Measurements from ENCODE around the gene TBC1D14. TPM values are rescaled to one million over a fixed set of nuclear protein-coding genes. Genes with fewer than 3 reads are reported as not detected.
A peak's percentile ranks its signal among the peaks of the same experiment; 100 is the strongest.

The TBC1D14 gene
- total and polyA plus RNA-seq, 2 donors from 2014 or later: 44.9 to 77.7 TPM

DNA sequence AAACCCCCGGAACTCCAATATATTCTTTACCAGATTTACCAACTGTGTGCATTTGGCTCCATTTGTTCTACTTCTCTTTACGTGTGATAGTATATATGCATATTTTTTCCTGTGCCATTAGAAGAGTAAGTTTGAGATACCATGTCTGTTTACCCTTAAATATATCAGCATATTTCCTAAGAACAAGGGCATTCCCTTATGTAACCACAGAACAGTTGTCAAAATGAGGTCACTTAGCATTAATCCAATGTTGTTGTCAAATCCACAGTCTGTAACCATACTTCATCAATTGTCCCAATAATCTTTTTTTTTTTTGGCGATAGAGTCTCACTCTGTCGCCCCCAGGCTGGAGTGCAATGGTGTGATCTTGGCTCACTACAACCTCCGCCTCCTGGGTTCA lies 55.2 kb downstream of the TBC1D14 start:
- intact Hi-C loops (cut with DNase I): no loop called here
- FAIRE-seq: no peak
- TF ChIP-seq, protein P1, sequence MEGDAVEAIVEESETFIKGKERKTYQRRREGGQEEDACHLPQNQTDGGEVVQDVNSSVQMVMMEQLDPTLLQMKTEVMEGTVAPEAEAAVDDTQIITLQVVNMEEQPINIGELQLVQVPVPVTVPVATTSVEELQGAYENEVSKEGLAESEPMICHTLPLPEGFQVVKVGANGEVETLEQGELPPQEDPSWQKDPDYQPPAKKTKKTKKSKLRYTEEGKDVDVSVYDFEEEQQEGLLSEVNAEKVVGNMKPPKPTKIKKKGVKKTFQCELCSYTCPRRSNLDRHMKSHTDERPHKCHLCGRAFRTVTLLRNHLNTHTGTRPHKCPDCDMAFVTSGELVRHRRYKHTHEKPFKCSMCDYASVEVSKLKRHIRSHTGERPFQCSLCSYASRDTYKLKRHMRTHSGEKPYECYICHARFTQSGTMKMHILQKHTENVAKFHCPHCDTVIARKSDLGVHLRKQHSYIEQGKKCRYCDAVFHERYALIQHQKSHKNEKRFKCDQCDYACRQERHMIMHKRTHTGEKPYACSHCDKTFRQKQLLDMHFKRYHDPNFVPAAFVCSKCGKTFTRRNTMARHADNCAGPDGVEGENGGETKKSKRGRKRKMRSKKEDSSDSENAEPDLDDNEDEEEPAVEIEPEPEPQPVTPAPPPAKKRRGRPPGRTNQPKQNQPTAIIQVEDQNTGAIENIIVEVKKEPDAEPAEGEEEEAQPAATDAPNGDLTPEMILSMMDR (IDR thresholded peaks at IDR 0.05; ENCODE audit: borderline replicate concordance, extremely low read depth, insufficient read depth): no peak
- Histone ChIP-seq H3K9ac (ENCODE audit: low read length in 3 of 3) (no peak overlapping the region), H3K27ac (ENCODE audit: low read depth in 2 of 2, low read length in 2 of 2) (peak overlapping the region in 1 of 2 donors; percentile 51), H3K36me3 (ENCODE audit: control insufficient read depth in 2 of 3, insufficient read depth in 3 of 3, low read length in 3 of 3) (peaks cover 0 to 11% (median 3%) of the 10 kb centered on the region in 3 donors), H3K4me3 (ENCODE audit: low read length in 3 of 3) (no peak overlapping the region), H3K27me3 (ENCODE audit: control insufficient read depth, insufficient read depth, low read length) (no peaks in the 10 kb centered on the region), H3K9me3 (ENCODE audit: control insufficient read depth in 2 of 3, insufficient read depth in 1 of 3, low read length in 3 of 3) (no peaks in the 10 kb centered on the region), H3K4me1 (ENCODE audit: control insufficient read depth in 2 of 3, insufficient read depth in 2 of 3, low read depth in 1 of 3, low read length in 3 of 3) (peaks cover 0 to 28% (median 21%) of the 10 kb centered on the region in 3 donors)
- DNase-seq: no peak

DNA sequence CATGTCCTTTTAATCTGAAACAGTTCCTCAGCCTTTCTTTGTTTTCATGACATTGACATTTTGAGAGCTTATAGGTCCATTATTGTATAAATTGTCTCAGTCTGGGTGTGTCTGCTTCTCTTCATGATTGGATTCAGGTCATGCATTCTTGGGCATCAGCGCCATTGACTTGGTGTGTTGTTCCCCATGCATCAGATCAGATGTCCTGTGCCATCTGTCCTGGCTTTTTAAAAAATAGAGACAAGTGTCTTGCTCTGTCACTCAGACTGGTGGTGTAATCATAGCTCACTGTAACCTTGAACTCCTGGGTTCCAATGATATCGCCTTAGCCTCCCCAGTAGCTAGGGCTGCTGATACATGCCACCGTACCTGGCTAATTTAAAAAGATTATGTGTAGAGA lies 55.7 kb downstream of the TBC1D14 start:
- Histone ChIP-seq H3K27me3 (ENCODE audit: control insufficient read depth, insufficient read depth, low read length) (no peaks in the 10 kb centered on the region), H3K9me3 (ENCODE audit: control insufficient read depth in 2 of 3, insufficient read depth in 1 of 3, low read length in 3 of 3) (no peaks in the 10 kb centered on the region), H3K4me3 (ENCODE audit: low read length in 3 of 3) (no peak overlapping the region), H3K36me3 (ENCODE audit: control insufficient read depth in 2 of 3, insufficient read depth in 3 of 3, low read length in 3 of 3) (peaks cover 0 to 11% (median 4%) of the 10 kb centered on the region in 3 donors), H3K4me1 (ENCODE audit: control insufficient read depth in 2 of 3, insufficient read depth in 2 of 3, low read depth in 1 of 3, low read length in 3 of 3) (peaks cover 0 to 30% (median 22%) of the 10 kb centered on the region in 3 donors), H3K27ac (ENCODE audit: low read depth in 2 of 2, low read length in 2 of 2) (peak overlapping the region in 1 of 2 donors; percentile 45), H3K9ac (ENCODE audit: low read length in 3 of 3) (no peak overlapping the region)
- intact Hi-C loops (cut with DNase I): no loop called here
- DNase-seq: no peak
- TF ChIP-seq, protein P1 (IDR thresholded peaks at IDR 0.05; ENCODE audit: borderline replicate concordance, extremely low read depth, insufficient read depth): no peak
- no peak for FAIRE-seq

DNA sequence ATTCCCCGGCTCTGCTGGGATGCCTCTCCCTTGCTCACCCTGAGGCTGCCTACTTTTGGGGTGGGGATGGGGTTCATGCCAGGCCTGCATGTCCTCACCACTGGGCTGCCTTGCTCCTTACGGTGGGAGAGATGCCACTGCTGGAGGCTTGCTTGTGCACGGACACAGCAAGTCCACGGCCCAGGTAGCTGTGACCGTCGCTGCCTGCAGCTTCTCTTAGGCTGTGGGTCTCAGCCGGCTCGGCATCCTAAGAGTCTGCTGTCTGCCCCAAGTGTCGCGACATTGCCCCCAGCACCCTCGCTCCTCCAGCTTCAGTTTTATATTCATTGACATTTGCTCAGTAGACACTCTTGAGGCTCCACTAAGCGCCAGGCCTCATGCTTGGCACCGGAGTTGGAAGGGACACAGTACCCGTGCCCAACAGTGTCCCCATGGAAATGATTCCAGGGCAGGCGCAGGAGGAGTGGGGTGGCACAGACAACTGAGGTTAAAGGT lies 58.3 kb downstream of the TBC1D14 start:
- Histone ChIP-seq H3K27me3 (ENCODE audit: control insufficient read depth, insufficient read depth, low read length) (no peaks in the 10 kb centered on the region), H3K4me3 (ENCODE audit: low read length in 3 of 3) (no peak overlapping the region), H3K27ac (ENCODE audit: low read depth in 2 of 2, low read length in 2 of 2) (no peak overlapping the region), H3K36me3 (ENCODE audit: control insufficient read depth in 2 of 3, insufficient read depth in 3 of 3, low read length in 3 of 3) (peaks cover 0 to 11% (median 5%) of the 10 kb centered on the region in 3 donors), H3K4me1 (ENCODE audit: control insufficient read depth in 2 of 3, insufficient read depth in 2 of 3, low read depth in 1 of 3, low read length in 3 of 3) (peaks cover 0 to 23% (median 23%) of the 10 kb centered on the region in 3 donors), H3K9ac (ENCODE audit: low read length in 3 of 3) (no peak overlapping the region), H3K9me3 (ENCODE audit: control insufficient read depth in 2 of 3, insufficient read depth in 1 of 3, low read length in 3 of 3) (no peaks in the 10 kb centered on the region)
- FAIRE-seq: no peak
- intact Hi-C loops (cut with DNase I): no loop called here
- TF ChIP-seq, protein P1 (IDR thresholded peaks at IDR 0.05; ENCODE audit: borderline replicate concordance, extremely low read depth, insufficient read depth): no peak
- peak in 1 of 5 donors; percentile 37 for DNase-seq

DNA sequence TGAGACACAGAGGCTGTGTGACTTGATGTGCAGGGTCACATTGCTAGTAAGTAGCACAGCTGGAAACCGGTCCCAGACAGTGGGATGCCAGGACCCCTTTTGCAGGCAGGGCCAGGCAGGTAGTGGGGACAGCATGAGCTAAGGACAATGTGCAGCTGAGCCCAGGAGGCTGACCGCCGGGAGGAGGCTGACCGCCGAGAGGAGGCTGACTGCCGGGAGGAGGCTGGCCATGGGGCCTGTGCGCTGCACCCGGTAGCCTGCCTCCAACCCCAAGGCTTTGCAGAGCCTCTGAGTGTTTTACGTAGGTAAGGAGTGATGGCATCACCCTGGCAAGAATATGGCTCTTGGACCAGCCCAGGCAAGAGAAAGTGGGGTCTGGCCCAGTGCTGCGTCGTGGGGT lies 58.9 kb downstream of the TBC1D14 start:
- Histone ChIP-seq H3K27me3 (ENCODE audit: control insufficient read depth, insufficient read depth, low read length) (no peaks in the 10 kb centered on the region), H3K4me1 (ENCODE audit: control insufficient read depth in 2 of 3, insufficient read depth in 2 of 3, low read depth in 1 of 3, low read length in 3 of 3) (peaks cover 0 to 23% (median 19%) of the 10 kb centered on the region in 3 donors), H3K27ac (ENCODE audit: low read depth in 2 of 2, low read length in 2 of 2) (no peak overlapping the region), H3K4me3 (ENCODE audit: low read length in 3 of 3) (no peak overlapping the region), H3K36me3 (ENCODE audit: control insufficient read depth in 2 of 3, insufficient read depth in 3 of 3, low read length in 3 of 3) (peaks cover 0 to 11% (median 5%) of the 10 kb centered on the region in 3 donors), H3K9ac (ENCODE audit: low read length in 3 of 3) (no peak overlapping the region), H3K9me3 (ENCODE audit: control insufficient read depth in 2 of 3, insufficient read depth in 1 of 3, low read length in 3 of 3) (no peaks in the 10 kb centered on the region)
- DNase-seq: peak in 1 of 5 donors; percentile 27
- TF ChIP-seq, protein P1 (IDR thresholded peaks at IDR 0.05; ENCODE audit: borderline replicate concordance, extremely low read depth, insufficient read depth): no peak
- intact Hi-C loops (cut with DNase I): no loop called here
- no peak for FAIRE-seq

All from kidney (tissue), 14 donors.